Melanocyte of skin (primary cell): ENCODE measurements around the gene SMIM44. TPM values are rescaled to one million over a fixed set of nuclear protein-coding genes. Genes with fewer than 3 reads are reported as not detected.

Experiments used
- small RNA-seq, 2 donors: library from RNA; depleted of rRNA; stranded (forward); fragments of <200 nt; gene quantifications; one replicate each; pipeline ENCODE3, GENCODE V24; 2012
- total RNA-seq, 2 donors: library from RNA; depleted of rRNA; stranded (reverse); fragments of >200 nt; gene quantifications; 2 replicates each; pipeline ENCODE4 v1.2.3, GENCODE V29; 2012

The SMIM44 gene
- total RNA-seq = not detected

GRCh38 chr19:3483226-3483628 is at the start of gene SMIM44:
SMIM44 (minus strand) TSS chr19:3483441; CDS start chr19:3483403, 38 bp downstream.

DNA sequence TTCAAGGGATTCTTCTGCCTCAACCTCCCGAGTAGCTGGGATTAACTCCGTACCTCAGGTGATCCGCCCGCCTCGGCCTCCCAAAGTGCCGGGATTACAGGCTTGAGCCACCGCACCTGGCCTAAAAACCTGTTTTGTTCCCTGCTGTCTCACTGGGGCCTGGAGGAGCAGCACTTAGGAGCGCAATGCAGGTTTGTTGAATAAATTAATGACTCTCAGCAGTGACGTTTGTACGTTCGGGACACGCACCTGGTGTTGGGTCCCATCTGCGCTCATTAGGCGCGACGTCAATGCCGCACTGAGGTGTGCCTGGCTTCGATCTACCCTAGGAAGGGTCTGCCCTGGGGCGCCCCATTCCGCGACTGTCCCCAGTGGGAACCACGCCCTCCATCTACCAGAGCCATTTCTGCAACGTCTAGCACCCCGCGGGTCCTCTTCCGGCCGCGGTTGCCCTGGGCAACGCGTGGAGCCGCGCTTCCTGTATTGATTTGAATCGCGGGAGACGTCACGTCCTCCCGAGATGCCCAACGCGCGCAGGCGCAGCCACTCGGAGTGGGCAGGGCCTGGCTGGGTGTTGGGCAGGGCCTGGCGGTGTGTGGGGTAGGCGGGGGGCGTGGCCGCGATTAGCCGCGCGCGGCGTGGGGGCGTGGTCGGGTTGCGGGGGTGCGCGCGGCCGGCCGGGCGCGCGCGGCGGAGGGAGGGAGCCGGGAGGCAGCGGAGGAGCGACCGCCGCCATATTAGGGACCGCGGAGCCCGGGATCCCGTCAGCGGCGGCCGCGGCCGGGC is 22.6 kb upstream of the SMIM44 start, which contains the start of gene FZR1:
Gene FZR1 (plus strand): TSS at position 714 of the 786 bp plus-strand sequence. CDS start 16,679 bp downstream, outside the sequence.

DNA sequence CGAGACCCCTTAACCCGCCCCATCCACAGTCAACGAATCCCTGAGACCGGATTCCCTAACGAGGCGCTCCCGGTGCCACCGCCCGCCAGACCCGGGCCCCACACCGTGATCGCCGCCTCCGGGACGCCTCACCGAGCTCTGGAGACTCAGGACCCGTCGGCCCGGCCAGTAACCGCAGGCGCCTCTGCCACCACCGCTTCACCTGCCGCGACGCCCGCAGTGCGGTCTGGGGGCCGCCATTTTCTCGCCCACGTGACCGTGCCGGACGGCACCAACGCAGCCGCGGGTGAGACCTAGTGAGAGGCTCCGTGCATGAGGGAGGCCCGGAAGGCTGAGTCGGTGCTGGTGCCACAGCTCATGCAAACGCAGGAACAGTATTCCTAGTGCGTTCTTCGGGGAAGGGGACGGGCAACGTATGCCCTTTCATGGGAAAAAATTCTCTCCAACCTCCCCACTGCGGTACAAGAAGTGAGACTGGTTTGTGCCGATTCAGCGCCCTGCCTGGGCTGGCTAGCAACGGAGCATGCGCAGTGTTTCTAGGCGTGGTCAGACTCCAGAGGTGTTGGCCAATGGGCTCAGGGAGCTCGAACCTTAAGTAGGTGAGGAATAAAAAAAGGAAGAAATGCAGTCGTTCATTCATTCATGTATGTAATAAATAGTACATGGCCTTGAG is 17.3 kb upstream of the SMIM44 start, which contains the start of gene DOHH:
Gene DOHH (minus strand): TSS at position 246 of the 673 bp plus-strand sequence. CDS start 3,860 bp downstream, outside the sequence.

GRCh38 chr19:3480383-3481091 is 2.7 kb downstream of the SMIM44 start, which contains the start of gene SMIM24:
SMIM24 (minus strand) TSS chr19:3480525; CDS start chr19:3480463, 62 bp downstream.

Small RNA genes within 50 kb of the gene (small RNA-seq; reads per million reads assigned to genes)
- 0 to 0.04 reads per million in 2 donors for gene RF00212

Other genes starting within 250 kb of the SMIM44 start
- 10 to 100 TPM; 32.7 to 39.6 TPM for gene NFIC, start 116.9 kb downstream of the SMIM44 start, total RNA-seq
- gene SMIM24, start 2.9 kb downstream of the SMIM44 start, total RNA-seq = 1 to 10 TPM in 1 of 2 donors, not detected in 1; 1.0 TPM
- 10 to 100 TPM; 10.7 to 17.0 TPM for gene DOHH, start 17.2 kb upstream of the SMIM44 start, total RNA-seq
- gene FZR1, start 22.9 kb upstream of the SMIM44 start, total RNA-seq = 10 to 100 TPM; 28.6 to 34.0 TPM
- gene TEKTIP1, start 55.7 kb upstream of the SMIM44 start, total RNA-seq = not detected
- 1,000 to 10,000 TPM; 2,768 to 2,971 TPM for gene MFSD12, start 74.1 kb upstream of the SMIM44 start, total RNA-seq
- 100 to 1,000 TPM; 663 to 915 TPM for gene HMG20B, start 89.5 kb upstream of the SMIM44 start, total RNA-seq
- gene GIPC3, start 102.0 kb upstream of the SMIM44 start, total RNA-seq = under 1 TPM; under 0.01 to 0.67 TPM
- 1 to 10 TPM in 1 of 2 donors, not detected in 1; 1.7 TPM for gene TBXA2R, start 123.4 kb upstream of the SMIM44 start, total RNA-seq
- 10 to 100 TPM; 11.7 to 25.0 TPM for gene CACTIN, start 143.3 kb upstream of the SMIM44 start, total RNA-seq
- 10 to 100 TPM; 27.3 to 32.7 TPM for gene PIP5K1C, start 217.0 kb upstream of the SMIM44 start, total RNA-seq
- not detected for gene TJP3, start 224.9 kb upstream of the SMIM44 start, total RNA-seq